Hepatocyte (in vitro differentiated cells): ENCODE results near the gene CNIH3. TPM values are rescaled to one million over a fixed set of nuclear protein-coding genes. Genes with fewer than 3 reads are reported as not detected.

Experiments used
- DNase-seq: peaks from one replicate; pipeline ENCODE4 v3.0.0-alpha.2; 2016; ENCODE audit warnings: low spot score
- H2AFZ ChIP-seq: fragments of 200-600 bp; sonication (generic); 2 replicates; pipeline ENCODE4 v1.6.0; 2016; ENCODE audit warnings: antibody characterized with exemption, mild to moderate bottlenecking
- H3K27ac ChIP-seq: fragments of 200-600 bp; sonication (generic); 2 replicates; pipeline ENCODE4 v1.5.1; 2016; ENCODE audit warnings: mild to moderate bottlenecking
- H3K27me3 ChIP-seq: fragments of 200-600 bp; sonication (generic); 2 replicates; pipeline ENCODE4 v1.6.1; 2016
- H3K36me3 ChIP-seq: fragments of 200-600 bp; sonication (generic); replicated peaks from 2 replicates; pipeline ENCODE4 v1.5.1; 2016; ENCODE audit warnings: low read depth; ENCODE audit not compliant: insufficient read depth
- H3K4me1 ChIP-seq: fragments of 200-600 bp; sonication (generic); 2 replicates; pipeline ENCODE4 v1.5.1; 2016; ENCODE audit warnings: mild to moderate bottlenecking, moderate library complexity; ENCODE audit not compliant: insufficient read depth
- H3K4me2 ChIP-seq: fragments of 200-600 bp; sonication (generic); 2 replicates; pipeline ENCODE4 v1.6.0; 2016
- H3K4me3 ChIP-seq: fragments of 200-600 bp; sonication (generic); 2 replicates; pipeline ENCODE4 v1.5.1; 2016; ENCODE audit warnings: mild to moderate bottlenecking
- H3K79me2 ChIP-seq: fragments of 200-600 bp; sonication (generic); 2 replicates; pipeline ENCODE4 v1.6.0; 2017; ENCODE audit warnings: mild to moderate bottlenecking
- H3K9me2 ChIP-seq: fragments of 200-600 bp; sonication (generic); replicated peaks from 2 replicates; pipeline ENCODE4 v1.6.0; 2017; ENCODE audit warnings: mild to moderate bottlenecking; ENCODE audit not compliant: insufficient read depth
- H3K9me3 ChIP-seq: fragments of 200-600 bp; sonication (generic); 2 replicates; pipeline ENCODE4 v1.5.1; 2016; ENCODE audit warnings: low read depth, mild to moderate bottlenecking
- H4K20me1 ChIP-seq: fragments of 200-600 bp; sonication (generic); 2 replicates; pipeline ENCODE4 v1.6.0; 2016; ENCODE audit warnings: mild to moderate bottlenecking; ENCODE audit not compliant: insufficient read depth, poor library complexity, severe bottlenecking
- CTCF ChIP-seq: fragments of 200-600 bp; sonication (generic); IDR thresholded peaks from 2 replicates; pipeline ENCODE4 v1.5.1; 2016; ENCODE audit warnings: antibody characterized with exemption, mild to moderate bottlenecking; ENCODE audit not compliant: poor library complexity
- EZH2 ChIP-seq: fragments of 200-600 bp; sonication (generic); IDR thresholded peaks from 2 replicates; pipeline ENCODE4 v1.6.1; 2016; ENCODE audit warnings: antibody characterized with exemption, mild to moderate bottlenecking, borderline replicate concordance
- EZH2phosphoT487 ChIP-seq: fragments of 200-600 bp; sonication (generic); IDR thresholded peaks from one replicate; pipeline ENCODE4 v1.6.1; 2018; ENCODE audit warnings: antibody characterized with exemption, mild to moderate bottlenecking, low read depth, moderate library complexity; ENCODE audit not compliant: unreplicated experiment, severe bottlenecking
- WGBS: methylation state at CpG from one replicate; pipeline ENCODE4 v1.1.6; 2016; ENCODE audit warnings: low lambda C conversion rate; ENCODE audit errors: missing lambda C conversion rate; 5-methylcytosine and 5-hydroxymethylcytosine counted together
- polyA plus RNA-seq: library from polyadenylated mRNA; unstranded; fragments of >200 nt; fragmentation: Nextera tagmentation; extraction: Ambion mirVana; gene quantifications from 2 replicates; pipeline ENCODE4 v1.2.1, GENCODE V29; 2016
- total RNA-seq: library from RNA; depleted of rRNA; stranded (reverse); fragments of >200 nt; gene quantifications from 2 replicates; pipeline ENCODE4 v1.2.3, GENCODE V29; 2014

The CNIH3 gene
- total and polyA plus RNA-seq, 2 experiments from 2014 or later = 2.8 to 3.5 TPM

- Histone ChIP-seq H2AFZ (no peak overlapping the region), H3K9me2 (no peaks in the 10 kb centered on the region), H3K9me3 (no peaks in the 10 kb centered on the region), H3K36me3 (no peaks in the 10 kb centered on the region), H4K20me1 (no peaks in the 10 kb centered on the region), H3K79me2 (no peaks in the 10 kb centered on the region), H3K27ac (no peak overlapping the region), H3K4me2 (no peak overlapping the region), H3K27me3 (no peaks in the 10 kb centered on the region), H3K4me1 (peaks cover 10% of the 10 kb centered on the region), H3K4me3 (no peak overlapping the region)
- WGBS = 87% methylated on average over 4 of the region's 4 CpGs
- DNase-seq = no peak
- TF ChIP-seq CTCF (no peak), EZH2phosphoT487 (no peak), EZH2 (no peak)
Observed at GRCh38 chr1:224629965-224630364, 13.8 kb downstream of the CNIH3 start.

- DNase-seq = no peak
- Histone ChIP-seq H3K9me2 (no peaks in the 10 kb centered on the region), H3K4me1 (peaks cover 10% of the 10 kb centered on the region), H3K27ac (no peak overlapping the region), H4K20me1 (no peaks in the 10 kb centered on the region), H3K27me3 (no peaks in the 10 kb centered on the region), H3K36me3 (no peaks in the 10 kb centered on the region), H3K9me3 (no peaks in the 10 kb centered on the region), H3K4me3 (no peak overlapping the region), H3K79me2 (no peaks in the 10 kb centered on the region), H3K4me2 (no peak overlapping the region), H2AFZ (no peak overlapping the region)
- no peak for TF ChIP-seq EZH2phosphoT487
- no peak for TF ChIP-seq EZH2
- no peak for TF ChIP-seq CTCF
- WGBS = 72% methylated on average over 6 of the region's 6 CpGs
Observed at GRCh38 chr1:224631462-224632115, 15.5 kb downstream of the CNIH3 start.

GRCh38 chr1:224632381-224632871 is 16.3 kb downstream of the CNIH3 start:
- Histone ChIP-seq H3K27ac (no peak overlapping the region), H3K36me3 (no peaks in the 10 kb centered on the region), H3K27me3 (no peaks in the 10 kb centered on the region), H4K20me1 (no peaks in the 10 kb centered on the region), H3K9me2 (no peaks in the 10 kb centered on the region), H3K4me3 (no peak overlapping the region), H2AFZ (no peak overlapping the region), H3K9me3 (no peaks in the 10 kb centered on the region), H3K4me2 (no peak overlapping the region), H3K79me2 (no peaks in the 10 kb centered on the region), H3K4me1 (peaks cover 10% of the 10 kb centered on the region)
- 86% methylated on average over 5 of the region's 5 CpGs for WGBS
- DNase-seq = no peak
- TF ChIP-seq CTCF (no peak), EZH2phosphoT487 (no peak), EZH2 (no peak)
